Fibroblast of skin of right biceps (primary cell): ENCODE results near the gene BCAM.
A peak's percentile ranks its signal among the peaks of the same experiment; 100 is the strongest.
"Not testable (repeated sequence)": the region's sequence is repeated elsewhere in the genome, so short reads cannot be mapped to it uniquely, and the experiment has no call there.

Experiments
- DNase-seq: peaks from one replicate; pipeline ENCODE4 v3.0.0-alpha.2; 2013

Gene BCAM

GRCh38 chr19:44856421-44857083 is 47.6 kb downstream of the BCAM start:
- no peak for DNase-seq

GRCh38 chr19:44857837-44858236 is 48.9 kb downstream of the BCAM start:
- DNase-seq: no peak

GRCh38 chr19:44861576-44861975 is 52.7 kb downstream of the BCAM start:
- not testable (repeated sequence) for DNase-seq

DNA sequence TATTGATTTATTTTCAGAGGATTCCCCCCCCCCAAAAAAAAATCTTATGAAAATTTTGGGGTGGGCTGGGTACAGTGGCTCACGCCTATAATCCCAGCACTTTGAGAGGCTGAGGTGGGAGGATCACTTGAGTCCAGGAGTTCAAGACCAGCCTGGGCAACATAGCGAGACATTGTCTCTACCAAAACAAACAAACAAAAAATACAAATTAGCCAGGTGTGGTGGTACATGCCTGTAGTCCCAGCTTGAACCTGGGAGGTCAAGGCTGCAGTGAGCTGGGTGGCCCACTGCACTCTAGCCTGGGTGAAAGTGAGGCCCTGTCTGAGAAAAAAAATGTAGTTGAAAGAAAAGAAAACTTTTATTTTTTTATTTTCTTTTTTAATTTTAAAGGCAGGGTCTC is 55.1 kb downstream of the BCAM start:
- DNase-seq: no peak

GRCh38 chr19:44865196-44865767 is 56.4 kb downstream of the BCAM start:
- DNase-seq: no peak

- no peak for DNase-seq
Measured at GRCh38 chr19:44866664-44867063, 57.8 kb downstream of the BCAM start.

- DNase-seq: no peak
Measured at GRCh38 chr19:44867578-44867977, 58.7 kb downstream of the BCAM start.

- peak; percentile 78 for DNase-seq
Measured at GRCh38 chr19:44869733-44870470, 61.0 kb downstream of the BCAM start.
